ENCODE measurements around the gene SLC27A4.

SLC27A4 gene

GRCh38 chr9:128391956-128392301 is 51.6 kb downstream of the SLC27A4 start:
- no peak for DNase-seq (ENCODE audit: low read depth in 2 of 2)

- DNase-seq (ENCODE audit: low read depth in 2 of 2) = no peak
Measured at GRCh38 chr9:128392302-128393144, 52.2 kb downstream of the SLC27A4 start.

- no peak for DNase-seq (ENCODE audit: low read depth in 2 of 2)
Measured at GRCh38 chr9:128393145-128393775, 52.9 kb downstream of the SLC27A4 start.

- no peak for DNase-seq (ENCODE audit: low read depth in 2 of 2)
Measured at GRCh38 chr9:128393970-128394369, 53.6 kb downstream of the SLC27A4 start.

GRCh38 chr9:128394379-128395168 is 54.2 kb downstream of the SLC27A4 start:
- no peak for DNase-seq (ENCODE audit: low read depth in 2 of 2)

- no peak for DNase-seq (ENCODE audit: low read depth in 2 of 2)
Measured at GRCh38 chr9:128396970-128397613, 56.8 kb downstream of the SLC27A4 start.

GRCh38 chr9:128397831-128398230 is 57.5 kb downstream of the SLC27A4 start:
- DNase-seq (ENCODE audit: low read depth in 2 of 2) = no peak

GRCh38 chr9:128399861-128400260 is 59.5 kb downstream of the SLC27A4 start:
- DNase-seq (ENCODE audit: low read depth in 2 of 2) = no peak

GRCh38 chr9:128404560-128404959 is 64.2 kb downstream of the SLC27A4 start:
- DNase-seq (ENCODE audit: low read depth in 2 of 2) = no peak

- DNase-seq (ENCODE audit: low read depth in 2 of 2) = no peak
Measured at GRCh38 chr9:128405077-128405779, 64.9 kb downstream of the SLC27A4 start.

- DNase-seq (ENCODE audit: low read depth in 2 of 2) = no peak
Measured at GRCh38 chr9:128405780-128406171, 65.4 kb downstream of the SLC27A4 start.

GRCh38 chr9:128406848-128407391 is 66.6 kb downstream of the SLC27A4 start:
- no peak for DNase-seq (ENCODE audit: low read depth in 2 of 2)

GRCh38 chr9:128408963-128409431 is 68.7 kb downstream of the SLC27A4 start:
- no peak for DNase-seq (ENCODE audit: low read depth in 2 of 2)

- no peak for DNase-seq (ENCODE audit: low read depth in 2 of 2)
Measured at GRCh38 chr9:128409450-128409849, 69.1 kb downstream of the SLC27A4 start.

- DNase-seq (ENCODE audit: low read depth in 2 of 2) = no peak
Measured at GRCh38 chr9:128409978-128410377, 69.7 kb downstream of the SLC27A4 start.
